Measurements from ENCODE around the gene GNG4.
A peak's percentile ranks its signal among the peaks of the same experiment; 100 is the strongest.

Gene GNG4

GRCh38 chr1:235649368-235650163 lies at the start of gene GNG4:
GNG4 (minus strand) TSS chr1:235649784; CDS start chr1:235583838, 65,946 bp downstream.
- DNase-seq = peak; percentile 72

GRCh38 chr1:235697508-235697907 lies 47.9 kb upstream of the GNG4 start:
- DNase-seq = no peak

GRCh38 chr1:235689356-235689755 lies 39.8 kb upstream of the GNG4 start:
- no peak for DNase-seq

- no peak for DNase-seq
These were observed 38.5 kb upstream of the GNG4 start for GRCh38 chr1:235688096-235688495.

GRCh38 chr1:235683653-235684052 lies 34.1 kb upstream of the GNG4 start:
- DNase-seq = no peak

GRCh38 chr1:235682216-235682615 lies 32.6 kb upstream of the GNG4 start:
- no peak for DNase-seq

GRCh38 chr1:235679644-235680043 lies 30.1 kb upstream of the GNG4 start:
- DNase-seq = no peak

GRCh38 chr1:235679005-235679404 lies 29.4 kb upstream of the GNG4 start:
- DNase-seq = no peak

- no peak for DNase-seq
These were observed 25.7 kb upstream of the GNG4 start for GRCh38 chr1:235675152-235675890.

- no peak for DNase-seq
These were observed 24.4 kb upstream of the GNG4 start for GRCh38 chr1:235673981-235674380.

- DNase-seq = no peak
These were observed 22.4 kb upstream of the GNG4 start for GRCh38 chr1:235671992-235672391.

- DNase-seq = no peak
These were observed 20.7 kb upstream of the GNG4 start for GRCh38 chr1:235670157-235670776.

- no peak for DNase-seq
These were observed 19.7 kb upstream of the GNG4 start for GRCh38 chr1:235669277-235669676.

GRCh38 chr1:235663628-235664027 lies 14.0 kb upstream of the GNG4 start:
- DNase-seq = no peak

- DNase-seq = no peak
These were observed 12.0 kb upstream of the GNG4 start for GRCh38 chr1:235661568-235661967.

GRCh38 chr1:235659186-235659771 lies 9.7 kb upstream of the GNG4 start:
- DNase-seq = no peak

- DNase-seq = no peak
These were observed 8.4 kb upstream of the GNG4 start for GRCh38 chr1:235657747-235658526.

- DNase-seq = no peak
These were observed 7.7 kb upstream of the GNG4 start for GRCh38 chr1:235657269-235657668.

- DNase-seq = no peak
These were observed 2.8 kb upstream of the GNG4 start for GRCh38 chr1:235652364-235652763.

- DNase-seq = no peak
These were observed 1.7 kb upstream of the GNG4 start for GRCh38 chr1:235651170-235651806.

- DNase-seq = peak; percentile 69
These were observed 971 bp upstream of the GNG4 start for GRCh38 chr1:235650341-235651169.

Measured in NCI-H774 (cell line).